ENCODE data around the gene SLC12A2. TPM values are rescaled to one million over a fixed set of nuclear protein-coding genes. Genes with fewer than 3 reads are reported as not detected.

The SLC12A2 gene
- total and polyA plus RNA-seq, 7 donors: 1.7 to 25.8 (median 11.7) TPM

- Histone ChIP-seq H3K27me3 (ENCODE audit: insufficient read depth in 3 of 3, low read length in 2 of 3) (no peaks in the 10 kb centered on the region), H3K9me3 (no peaks in the 10 kb centered on the region), H3K27ac (peak overlapping the region; percentile 69), H3K4me1 (peaks cover 12% of the 10 kb centered on the region), H3K4me3 (no peak overlapping the region), H3K36me3 (ENCODE audit: insufficient read depth in 1 of 2, low read depth in 1 of 2) (peaks cover 0 to 56% of the 10 kb centered on the region in 2 donors)
- 59 to 69% (median 67%) methylated on average over 2 of the region's 2 CpGs for WGBS, 3 donors
- ATAC-seq: peak in 2 of 4 donors; percentile 77 to 78
- intact Hi-C loops (cut with DNase I): no loop called here
- TF ChIP-seq, protein P1, sequence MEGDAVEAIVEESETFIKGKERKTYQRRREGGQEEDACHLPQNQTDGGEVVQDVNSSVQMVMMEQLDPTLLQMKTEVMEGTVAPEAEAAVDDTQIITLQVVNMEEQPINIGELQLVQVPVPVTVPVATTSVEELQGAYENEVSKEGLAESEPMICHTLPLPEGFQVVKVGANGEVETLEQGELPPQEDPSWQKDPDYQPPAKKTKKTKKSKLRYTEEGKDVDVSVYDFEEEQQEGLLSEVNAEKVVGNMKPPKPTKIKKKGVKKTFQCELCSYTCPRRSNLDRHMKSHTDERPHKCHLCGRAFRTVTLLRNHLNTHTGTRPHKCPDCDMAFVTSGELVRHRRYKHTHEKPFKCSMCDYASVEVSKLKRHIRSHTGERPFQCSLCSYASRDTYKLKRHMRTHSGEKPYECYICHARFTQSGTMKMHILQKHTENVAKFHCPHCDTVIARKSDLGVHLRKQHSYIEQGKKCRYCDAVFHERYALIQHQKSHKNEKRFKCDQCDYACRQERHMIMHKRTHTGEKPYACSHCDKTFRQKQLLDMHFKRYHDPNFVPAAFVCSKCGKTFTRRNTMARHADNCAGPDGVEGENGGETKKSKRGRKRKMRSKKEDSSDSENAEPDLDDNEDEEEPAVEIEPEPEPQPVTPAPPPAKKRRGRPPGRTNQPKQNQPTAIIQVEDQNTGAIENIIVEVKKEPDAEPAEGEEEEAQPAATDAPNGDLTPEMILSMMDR (IDR thresholded peaks at IDR 0.05): no peak
- DNase-seq: no peak
These were observed 60.3 kb downstream of the SLC12A2 start for GRCh38 chr5:128143911-128144310.

DNA sequence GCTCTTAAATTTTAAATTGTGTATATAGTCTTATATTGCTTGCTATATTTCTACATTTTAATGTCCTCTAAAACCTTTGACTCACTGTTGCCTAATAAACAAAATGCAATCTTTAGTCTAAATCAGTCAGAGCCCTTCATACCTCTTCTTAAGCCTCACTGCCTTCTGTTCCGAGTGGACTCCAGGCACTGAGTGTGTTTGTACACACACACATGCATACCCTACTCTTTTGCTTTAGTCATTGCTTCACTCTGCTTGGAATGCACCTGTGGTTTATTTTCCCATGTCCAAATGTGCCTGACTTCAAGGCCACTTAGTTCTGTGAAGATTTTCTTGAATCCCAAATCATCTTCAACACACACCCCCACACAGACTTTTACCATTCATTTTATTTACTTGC is 60.9 kb downstream of the SLC12A2 start:
- no peak overlapping the region for H3K4me3 ChIP-seq
- peaks cover 12% of the 10 kb centered on the region for H3K4me1 ChIP-seq
- intact Hi-C loops (cut with DNase I): no loop called here
- no peaks in the 10 kb centered on the region for H3K9me3 ChIP-seq
- WGBS, 3 donors: 39 to 70% (median 54%) methylated on average over 1 of the region's 1 CpG
- H3K27ac ChIP-seq: peak overlapping the region; percentile 69
- H3K27me3 ChIP-seq (ENCODE audit: insufficient read depth in 3 of 3, low read length in 2 of 3): no peaks in the 10 kb centered on the region
- H3K36me3 ChIP-seq (ENCODE audit: insufficient read depth in 1 of 2, low read depth in 1 of 2): peaks cover 0 to 56% of the 10 kb centered on the region in 2 donors
- DNase-seq: no peak
- TF ChIP-seq, protein P1 (IDR thresholded peaks at IDR 0.05): no peak
- ATAC-seq: peak; percentile 57 to 71 (median 66)

DNA sequence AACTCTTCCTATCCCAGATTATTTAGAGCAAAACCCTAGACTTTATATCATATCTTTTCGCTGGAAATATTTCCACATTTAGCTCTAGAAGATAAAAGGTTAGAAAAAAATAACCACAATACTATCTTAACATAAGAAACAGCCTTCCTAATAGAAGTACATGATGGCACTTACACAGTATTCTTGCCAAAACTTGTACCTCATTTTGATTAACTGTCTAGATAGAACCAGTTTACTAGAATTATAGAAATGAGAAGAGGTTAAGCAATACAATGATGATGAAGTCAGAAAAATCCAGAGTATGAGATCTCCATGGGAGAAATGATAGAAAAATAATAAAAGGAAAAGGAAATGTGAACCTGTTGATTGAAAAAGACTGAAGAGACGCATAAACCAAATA is 63.1 kb downstream of the SLC12A2 start:
- no peaks in the 10 kb centered on the region for H3K9me3 ChIP-seq
- DNase-seq (no peak), ATAC-seq (no peak)
- H3K36me3 ChIP-seq (ENCODE audit: insufficient read depth in 1 of 2, low read depth in 1 of 2): peaks cover 0 to 62% of the 10 kb centered on the region in 2 donors
- intact Hi-C loops (cut with DNase I): no loop called here
- no peak overlapping the region for H3K27ac ChIP-seq
- peaks cover 12% of the 10 kb centered on the region for H3K4me1 ChIP-seq
- H3K4me3 ChIP-seq: no peak overlapping the region
- WGBS, 3 donors: 95 to 98% (median 96%) methylated on average over 2 of the region's 2 CpGs
- TF ChIP-seq, protein P1 (IDR thresholded peaks at IDR 0.05): no peak
- H3K27me3 ChIP-seq (ENCODE audit: insufficient read depth in 3 of 3, low read length in 2 of 3): no peaks in the 10 kb centered on the region

DNA sequence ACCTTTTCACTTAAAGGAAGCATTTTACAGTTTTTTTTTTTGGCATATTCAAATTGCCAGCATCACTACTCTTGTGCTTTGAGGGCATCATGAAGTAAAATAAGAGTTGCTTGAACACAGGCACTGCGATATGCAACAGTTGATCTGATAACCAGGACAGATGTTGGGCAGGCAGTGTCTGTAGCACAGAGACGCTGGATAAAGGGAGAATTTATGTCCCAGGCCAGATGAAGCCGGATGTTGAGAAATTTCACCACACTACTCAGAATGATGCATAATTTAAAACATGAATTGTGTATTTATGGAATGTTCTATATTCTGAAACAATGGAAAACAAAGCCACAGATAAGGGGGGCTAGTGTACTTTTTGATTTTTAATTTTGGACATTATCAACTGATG is 71.4 kb downstream of the SLC12A2 start:
- TF ChIP-seq, protein P1 (IDR thresholded peaks at IDR 0.05): no peak
- H3K36me3 ChIP-seq (ENCODE audit: insufficient read depth in 1 of 2, low read depth in 1 of 2): peaks cover 3 to 100% of the 10 kb centered on the region in 2 donors

GRCh38 chr5:128155776-128156175 is 72.2 kb downstream of the SLC12A2 start:
- intact Hi-C loops (cut with DNase I): loop anchor here in 1 of 2 donors (5.0 kb wide), 1 partner anchor 37 kb away; no protein-coding TSS in a partner anchor
- peak overlapping the region; percentile 17 for H3K27ac ChIP-seq

More for the DNA sequence above, 71.4 kb downstream of the SLC12A2 start:
- ATAC-seq (no peak), DNase-seq (no peak)
- no peaks in the 10 kb centered on the region for H3K4me1 ChIP-seq
- H3K27me3 ChIP-seq (ENCODE audit: insufficient read depth in 3 of 3, low read length in 2 of 3): no peaks in the 10 kb centered on the region
- 59 to 76% (median 66%) methylated on average over 3 of the region's 3 CpGs for WGBS, 3 donors
- no peak overlapping the region for H3K27ac ChIP-seq
- intact Hi-C loops (cut with DNase I): loop anchor here (5.0 kb wide), 2 partner anchors 32 to 37 kb away; no protein-coding TSS in a partner anchor
- H3K9me3 ChIP-seq: no peaks in the 10 kb centered on the region
- H3K4me3 ChIP-seq: no peak overlapping the region

More at GRCh38 chr5:128155776-128156175, 72.2 kb downstream of the SLC12A2 start:
- Histone ChIP-seq H3K27me3 (ENCODE audit: insufficient read depth in 3 of 3, low read length in 2 of 3) (no peaks in the 10 kb centered on the region), H3K4me1 (no peaks in the 10 kb centered on the region), H3K4me3 (no peak overlapping the region), H3K36me3 (ENCODE audit: insufficient read depth in 1 of 2, low read depth in 1 of 2) (peaks cover 3 to 100% of the 10 kb centered on the region in 2 donors), H3K9me3 (no peaks in the 10 kb centered on the region)
- TF ChIP-seq, protein P1 (IDR thresholded peaks at IDR 0.05): no peak
- ATAC-seq (no peak), DNase-seq (no peak)
